ENCODE data around the gene NACAD.

The NACAD gene

DNA sequence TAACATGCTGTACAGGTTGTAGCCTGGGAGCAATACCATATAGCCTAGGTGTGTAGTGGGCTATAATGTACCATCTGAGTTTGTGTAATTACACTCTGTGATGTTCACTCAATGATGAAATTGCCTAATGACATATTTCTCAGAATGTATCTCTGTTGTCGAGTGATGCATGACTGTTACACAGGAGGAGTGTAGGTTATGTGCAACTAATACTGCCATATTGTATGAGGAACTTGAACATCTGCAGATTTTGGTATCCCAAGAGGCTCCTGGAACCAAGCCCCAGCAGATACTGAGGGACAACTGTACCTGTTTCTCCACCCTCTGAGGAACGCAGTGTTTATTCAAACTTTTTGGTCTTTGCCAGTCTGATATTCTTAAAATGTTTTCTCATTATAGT lies 38.6 kb downstream of the NACAD start:
- no peak for DNase-seq

DNA sequence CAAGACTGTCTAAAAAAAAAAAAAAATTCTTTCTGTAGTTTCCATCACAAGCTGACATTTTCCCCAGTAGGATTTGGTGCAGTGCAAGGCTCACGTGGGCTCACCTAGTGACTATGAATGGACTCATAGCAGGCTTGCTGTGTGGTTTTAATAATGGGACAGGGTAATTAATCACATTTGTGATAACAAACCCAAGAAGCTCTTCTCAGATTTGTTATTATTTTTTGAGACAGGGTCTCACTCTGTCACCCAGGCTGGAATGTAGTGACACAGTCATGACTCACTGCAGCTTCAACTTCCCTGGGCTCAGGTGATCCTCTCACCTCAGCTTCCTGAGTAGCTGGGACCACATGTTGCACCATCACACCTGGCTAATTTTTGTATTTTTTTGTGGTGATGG lies 40.0 kb downstream of the NACAD start:
- DNase-seq = peak; percentile 46

GRCh38 chr7:45044338-45044737 lies 44.4 kb downstream of the NACAD start:
- no peak for DNase-seq

GRCh38 chr7:45039106-45039505 lies 49.7 kb downstream of the NACAD start:
- DNase-seq = peak; percentile 37

GRCh38 chr7:45037876-45038275 lies 50.9 kb downstream of the NACAD start:
- DNase-seq = peak; percentile 48

DNA sequence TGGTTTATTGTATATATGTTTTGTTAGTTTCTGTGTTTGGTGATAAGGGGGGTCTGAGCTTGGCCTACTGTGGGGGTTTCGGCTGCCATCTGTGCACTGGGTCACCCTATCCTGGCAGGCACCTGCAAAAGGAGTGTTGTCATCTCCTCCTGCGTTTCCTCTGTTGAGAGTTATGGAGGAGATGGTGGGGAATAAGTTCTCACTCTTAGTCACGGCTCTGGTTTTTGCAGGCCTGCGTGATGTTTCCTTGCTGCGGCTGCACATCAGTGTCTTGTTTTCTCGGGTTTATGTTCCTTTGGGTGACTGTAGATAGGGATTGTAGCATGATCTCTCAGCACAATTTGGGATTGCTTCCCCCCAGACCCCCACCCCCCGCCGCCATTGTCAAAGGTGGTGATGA lies 52.0 kb downstream of the NACAD start:
- peak; percentile 65 for DNase-seq

DNA sequence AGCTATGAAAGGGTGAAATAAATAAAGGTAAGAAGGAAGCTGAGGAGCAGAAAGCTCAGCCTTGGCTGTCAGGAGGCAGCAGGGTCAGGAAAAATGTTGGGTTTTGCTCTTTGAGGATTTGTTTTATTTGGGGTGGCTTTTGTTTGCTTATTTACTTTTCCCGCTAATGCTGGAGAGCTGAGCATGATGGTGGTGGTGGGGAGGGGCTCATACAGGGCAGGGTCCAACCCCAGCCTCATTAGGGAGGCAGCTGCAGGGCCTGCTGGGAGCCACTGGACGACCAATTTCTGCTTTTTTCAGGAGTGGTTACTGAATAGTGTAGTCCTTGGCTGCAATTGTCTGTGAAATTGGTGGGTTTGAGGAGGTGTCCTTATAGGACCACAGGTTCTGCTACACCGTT lies 52.5 kb downstream of the NACAD start:
- DNase-seq = peak; percentile 55

GRCh38 chr7:45035893-45036292 lies 52.9 kb downstream of the NACAD start:
- peak; percentile 57 for DNase-seq

DNA sequence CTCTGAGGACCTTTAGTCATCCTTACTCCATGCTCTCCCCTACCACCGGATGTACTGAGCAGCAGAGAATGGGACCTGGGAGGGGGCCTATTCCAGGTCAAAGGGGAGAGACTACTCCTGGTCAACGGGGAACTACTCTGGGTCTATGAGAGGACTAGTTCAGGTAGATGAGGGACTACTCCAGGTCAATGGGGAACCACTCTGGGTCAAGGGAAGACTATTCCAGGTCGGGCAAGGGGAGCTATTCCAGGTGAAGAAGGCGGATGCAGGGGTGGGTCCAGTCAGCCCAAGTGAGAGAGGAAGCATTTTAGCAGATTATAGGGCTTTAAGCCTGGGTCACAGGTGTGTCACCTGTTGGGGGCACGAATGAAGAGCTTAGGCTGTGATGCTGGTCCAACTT lies 53.4 kb downstream of the NACAD start:
- DNase-seq = peak; percentile 53

DNA sequence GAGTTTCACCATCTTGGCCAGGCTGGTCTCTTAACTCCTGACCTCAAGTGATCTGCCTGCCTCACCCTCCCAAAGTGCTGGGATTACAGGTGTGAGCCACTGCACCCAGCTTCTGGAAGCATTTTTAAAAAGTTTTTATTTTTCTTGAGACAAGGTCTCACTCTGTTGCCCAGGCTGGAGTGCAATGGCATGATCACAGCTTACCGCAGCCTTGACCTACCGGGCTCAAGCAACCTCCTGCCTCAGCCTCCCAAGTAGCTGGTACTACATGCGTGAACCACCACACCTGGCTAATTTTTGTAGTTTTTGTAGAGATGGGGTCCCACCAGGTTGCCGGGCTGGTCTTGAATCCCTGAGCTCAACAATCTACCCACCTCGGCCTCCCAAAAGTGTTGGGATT lies 54.1 kb downstream of the NACAD start:
- DNase-seq = peak; percentile 52

DNA sequence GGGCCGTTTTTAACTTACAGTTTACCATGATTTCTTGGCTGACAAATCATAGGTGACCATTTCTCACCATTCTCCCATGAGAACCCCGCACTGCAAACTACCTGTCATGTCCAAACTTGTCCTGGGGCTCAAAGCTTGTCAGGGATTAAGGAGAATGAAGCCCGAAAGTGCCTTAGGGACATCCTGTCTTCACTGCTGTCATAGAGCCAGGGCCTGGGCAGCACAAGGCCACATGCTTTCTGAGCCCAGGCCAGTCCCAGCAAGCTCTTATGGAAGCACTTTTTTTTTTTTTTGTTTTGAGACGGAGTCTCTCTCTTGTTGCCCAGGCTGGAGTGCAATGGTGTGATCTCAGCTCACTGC lies 54.9 kb downstream of the NACAD start:
- DNase-seq = no peak

DNA sequence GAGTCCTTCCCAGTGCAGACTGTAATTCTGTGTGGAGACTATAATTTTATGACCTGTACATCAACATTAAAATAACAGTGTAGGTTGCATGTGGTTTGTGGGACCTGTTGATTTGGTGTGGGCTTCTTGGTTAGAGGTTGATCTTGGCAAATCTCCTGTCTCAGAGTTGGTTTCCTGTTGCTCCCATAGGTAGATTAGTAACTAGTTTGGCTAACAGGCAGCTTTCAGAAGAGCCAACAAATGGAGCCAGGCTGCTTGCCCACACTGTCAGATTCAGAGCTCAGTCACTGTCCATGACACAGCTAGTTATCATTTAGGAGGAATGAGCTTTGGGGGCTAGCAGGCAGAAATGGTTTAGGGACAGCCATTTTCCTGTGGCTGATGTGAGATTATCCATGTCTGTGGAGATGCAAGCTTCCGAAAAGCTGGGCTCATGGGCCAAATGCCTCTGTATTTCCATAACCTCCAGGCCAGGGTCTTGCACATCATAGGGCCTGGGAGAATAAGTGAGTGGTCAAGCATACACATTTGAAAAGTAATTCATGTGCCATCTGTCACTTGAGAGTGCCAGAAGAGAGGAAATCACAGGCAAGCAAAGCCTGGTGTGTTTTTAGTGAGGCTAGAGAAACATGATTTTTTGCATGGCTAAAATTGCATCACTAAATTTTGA lies 55.4 kb downstream of the NACAD start:
- peak; percentile 56 for DNase-seq

DNA sequence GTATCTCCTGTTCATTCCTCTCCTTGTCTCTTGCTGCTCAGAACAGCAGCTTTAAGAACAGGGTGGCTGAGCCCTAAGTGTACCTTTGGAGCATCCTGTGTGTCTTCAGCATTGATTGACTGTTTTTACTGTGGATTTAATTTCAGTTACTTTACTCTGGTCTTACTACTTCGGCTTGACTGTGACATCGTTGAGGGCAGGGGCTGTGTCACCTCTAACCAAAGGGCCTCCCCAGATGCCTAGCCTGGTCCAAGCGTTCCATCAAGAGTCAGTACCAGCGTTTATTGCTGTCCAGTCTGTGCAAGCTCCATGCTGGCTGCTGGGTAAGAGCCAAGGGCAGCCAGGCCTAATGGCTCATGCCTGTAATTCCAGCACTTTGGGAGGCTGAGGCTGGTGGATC lies 56.3 kb downstream of the NACAD start:
- peak; percentile 58 for DNase-seq

GRCh38 chr7:45031829-45032228 lies 56.9 kb downstream of the NACAD start:
- peak; percentile 56 for DNase-seq

Measured in activated CD8-positive, alpha-beta memory T cell treated with anti-CD3 and anti-CD28 coated beads for 24 hours (primary cell).